Sigmoid colon (tissue), 7 donors: Measurements from ENCODE around the gene CLEC16A. TPM values are rescaled to one million over a fixed set of nuclear protein-coding genes. Genes with fewer than 3 reads are reported as not detected.

Experiments used
- DNase-seq: peaks from one replicate; pipeline ENCODE4 v3.0.0-alpha.2; 2019
- H3K27ac ChIP-seq, 4 donors: fragments of 200-600 bp; sonication (generic); one replicate each; pipeline ENCODE4 v1.5.1; 2016 to 2019; ENCODE audit warnings: mild to moderate bottlenecking in 1 of 4
- H3K27me3 ChIP-seq, 3 donors: fragments of 200-600 bp; sonication (generic); one replicate each; pipeline ENCODE4 v1.5.1; 2019; ENCODE audit warnings: mild to moderate bottlenecking in 1 of 3
- H3K36me3 ChIP-seq, 4 donors: fragments of 200-600 bp; sonication (generic); one replicate each; pipeline ENCODE4 v1.5.1; 2016 to 2019
- H3K4me1 ChIP-seq, 4 donors: fragments of 200-600 bp; sonication (generic); one replicate each; pipeline ENCODE4 v1.5.1; 2017 to 2019
- H3K4me3 ChIP-seq, 4 donors: fragments of 200-600 bp; sonication (generic); one replicate each; pipeline ENCODE4 v1.5.1; 2017 to 2019; ENCODE audit warnings: mild to moderate bottlenecking in 2 of 4, moderate library complexity in 1 of 4
- H3K9me3 ChIP-seq, 4 donors: fragments of 200-600 bp in 3 of 4; sonication (generic) in 3 of 4; one replicate each; pipeline versions ENCODE4 v1.5.1 to v1.6.1; 2013 to 2019
- EP300 ChIP-seq, 4 donors: sonication (generic); formaldehyde crosslinking; IDR thresholded peaks; one replicate each; pipeline ENCODE4 v1.6.1; 2017; ENCODE audit warnings: antibody characterized with exemption in 4 of 4
- POLR2A ChIP-seq, 2 donors: fragments of 450-650 bp; IDR thresholded peaks; one replicate each; pipeline ENCODE4 v1.6.1; 2016; ENCODE audit warnings: antibody characterized with exemption in 2 of 2, mild to moderate bottlenecking in 2 of 2, moderate library complexity in 2 of 2
- POLR2AphosphoS5 ChIP-seq, 4 donors: sonication (generic); formaldehyde crosslinking; IDR thresholded peaks; one replicate each; pipeline ENCODE4 v1.6.1; 2017; ENCODE audit warnings: antibody characterized with exemption in 4 of 4
- WGBS, 2 donors: extraction: QIAGEN DNeasy Blood & Tissue Kit; methylation state at CpG; one replicate each; pipeline ENCODE4 v1.1.7; 2013; 5-methylcytosine and 5-hydroxymethylcytosine counted together
- intact Hi-C: fragments of 100-400 bp; cut with DNase I; formaldehyde crosslinking; loops from one replicate; pipeline ENCODE4 v1.15.1; 2023
- polyA plus RNA-seq, 3 donors: library from polyadenylated mRNA; stranded (reverse); fragments of 200-250 nt; gene quantifications; one replicate each; pipeline ENCODE4 v1.2.3, GENCODE V29; 2013
- total RNA-seq, 4 donors: library from RNA; depleted of rRNA; stranded (reverse); fragments of >200 nt; gene quantifications; one replicate each; pipeline ENCODE4 v1.1.0, GENCODE V29; 2016
- TF ChIP-seq, protein P1 (sequence below), 4 experiments: fragments of 450-650 bp in 3 of 4; fragments of 200-600 bp in 1 of 4; IDR thresholded peaks; one replicate each; pipeline ENCODE4 v1.5.1; 2016 to 2019; ENCODE audit warnings: antibody characterized with exemption in 4 of 4, mild to moderate bottlenecking in 3 of 4, moderate library complexity in 2 of 4
- donor health status: healthy with polysubstance abuse.
- donor health status: Bipolar disorder and iron deficiency.
- donor health status: healthy.

CLEC16A gene
- total and polyA plus RNA-seq, 7 donors = 9.6 to 35.2 (median 24.6) TPM

DNA sequence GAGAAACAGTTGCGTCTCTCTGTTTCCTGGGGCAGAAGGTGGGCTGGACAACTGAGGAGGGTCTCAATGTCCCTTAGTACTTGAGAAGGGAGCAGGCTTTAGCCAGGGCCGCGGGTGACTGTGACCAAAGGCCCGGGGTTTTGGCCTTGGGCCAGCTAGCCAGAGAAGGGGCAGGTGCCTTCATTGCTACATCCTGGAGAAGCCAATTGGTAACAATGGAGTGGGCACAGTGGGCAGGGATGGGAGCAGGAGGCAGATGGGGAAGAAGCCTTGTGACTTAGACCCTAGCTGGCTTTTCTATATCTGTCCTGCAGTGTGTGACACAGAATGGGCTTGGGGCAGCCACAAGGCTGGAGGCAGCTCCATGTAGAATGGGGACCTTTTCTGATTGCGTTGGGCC lies 46.0 kb downstream of the CLEC16A start:
- Histone ChIP-seq H3K4me1 (peaks cover 0 to 9% (median 7%) of the 10 kb centered on the region in 4 donors), H3K36me3 (peaks cover 0 to 43% (median 3%) of the 10 kb centered on the region in 4 donors), H3K4me3 (no peak overlapping the region), H3K27me3 (no peaks in the 10 kb centered on the region), H3K27ac (no peak overlapping the region), H3K9me3 (no peaks in the 10 kb centered on the region)
- 92 to 95% methylated on average over 5 of the region's 5 CpGs for WGBS, 2 donors
- no peak for DNase-seq
- no peak for TF ChIP-seq POLR2AphosphoS5 (IDR thresholded peaks at IDR 0.05)
- no peak for TF ChIP-seq POLR2A (IDR thresholded peaks at IDR 0.05)
- TF ChIP-seq EP300 (IDR thresholded peaks at IDR 0.05) = no peak
- TF ChIP-seq, protein P1, sequence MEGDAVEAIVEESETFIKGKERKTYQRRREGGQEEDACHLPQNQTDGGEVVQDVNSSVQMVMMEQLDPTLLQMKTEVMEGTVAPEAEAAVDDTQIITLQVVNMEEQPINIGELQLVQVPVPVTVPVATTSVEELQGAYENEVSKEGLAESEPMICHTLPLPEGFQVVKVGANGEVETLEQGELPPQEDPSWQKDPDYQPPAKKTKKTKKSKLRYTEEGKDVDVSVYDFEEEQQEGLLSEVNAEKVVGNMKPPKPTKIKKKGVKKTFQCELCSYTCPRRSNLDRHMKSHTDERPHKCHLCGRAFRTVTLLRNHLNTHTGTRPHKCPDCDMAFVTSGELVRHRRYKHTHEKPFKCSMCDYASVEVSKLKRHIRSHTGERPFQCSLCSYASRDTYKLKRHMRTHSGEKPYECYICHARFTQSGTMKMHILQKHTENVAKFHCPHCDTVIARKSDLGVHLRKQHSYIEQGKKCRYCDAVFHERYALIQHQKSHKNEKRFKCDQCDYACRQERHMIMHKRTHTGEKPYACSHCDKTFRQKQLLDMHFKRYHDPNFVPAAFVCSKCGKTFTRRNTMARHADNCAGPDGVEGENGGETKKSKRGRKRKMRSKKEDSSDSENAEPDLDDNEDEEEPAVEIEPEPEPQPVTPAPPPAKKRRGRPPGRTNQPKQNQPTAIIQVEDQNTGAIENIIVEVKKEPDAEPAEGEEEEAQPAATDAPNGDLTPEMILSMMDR (IDR thresholded peaks at IDR 0.05) = no peak
- intact Hi-C loops = no loop called here

DNA sequence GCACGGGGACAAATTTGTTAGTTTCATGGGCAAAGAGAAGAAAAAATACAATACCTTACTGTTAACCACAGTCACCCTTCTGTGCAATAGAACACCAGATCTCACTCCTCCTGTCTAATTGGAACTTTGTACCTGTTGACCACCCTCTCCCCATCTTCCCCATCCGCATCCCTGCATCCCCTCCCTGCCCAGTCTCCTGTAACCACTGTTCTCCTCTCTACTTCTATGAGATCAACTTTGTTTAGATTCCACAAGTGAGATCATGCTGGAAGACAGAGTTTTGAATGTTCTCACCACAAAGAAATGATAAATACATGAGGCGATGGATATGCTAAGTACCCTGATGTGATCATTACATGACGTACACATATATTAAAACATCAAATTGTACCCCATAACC lies 47.7 kb downstream of the CLEC16A start:
- no peak for TF ChIP-seq POLR2A (IDR thresholded peaks at IDR 0.05)
- H3K9me3 ChIP-seq = no peaks in the 10 kb centered on the region
- H3K36me3 ChIP-seq = peaks cover 0 to 44% (median 3%) of the 10 kb centered on the region in 4 donors
- no peak overlapping the region for H3K4me3 ChIP-seq
- WGBS, 2 donors = 81 to 92% methylated on average over 4 of the region's 4 CpGs
- intact Hi-C loops = no loop called here
- H3K4me1 ChIP-seq = peaks cover 0 to 9% (median 7%) of the 10 kb centered on the region in 4 donors
- peak overlapping the region in 2 of 4 donors; percentile 30 to 49 for H3K27ac ChIP-seq
- no peaks in the 10 kb centered on the region for H3K27me3 ChIP-seq
- DNase-seq = no peak

DNA sequence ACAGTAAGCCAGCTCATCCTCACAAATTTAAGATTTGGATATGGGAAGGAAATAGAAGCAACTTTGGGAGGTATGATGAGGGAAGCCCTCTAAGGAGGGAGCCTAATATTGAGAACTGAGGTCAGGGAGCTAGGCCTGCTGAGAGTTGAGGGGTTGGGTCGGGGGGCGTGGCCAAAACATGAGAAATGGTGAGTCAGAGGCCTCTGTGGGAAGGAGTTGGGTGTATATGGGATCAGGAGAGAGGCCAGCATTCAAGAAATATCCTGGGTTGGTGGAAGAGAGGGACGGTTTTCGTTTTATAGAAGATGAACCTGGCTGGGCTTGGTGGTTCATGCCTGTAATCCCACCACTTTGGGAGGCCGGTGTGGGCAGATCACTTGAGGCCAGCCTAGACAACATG lies 48.4 kb downstream of the CLEC16A start:
- Histone ChIP-seq H3K9me3 (no peaks in the 10 kb centered on the region), H3K4me3 (no peak overlapping the region), H3K4me1 (peaks cover 0 to 9% (median 7%) of the 10 kb centered on the region in 4 donors), H3K36me3 (peaks cover 0 to 40% (median 3%) of the 10 kb centered on the region in 4 donors), H3K27me3 (no peaks in the 10 kb centered on the region), H3K27ac (peak overlapping the region in 1 of 4 donors; percentile 49)
- 84 to 92% methylated on average over 5 of the region's 5 CpGs for WGBS, 2 donors
- TF ChIP-seq POLR2A (IDR thresholded peaks at IDR 0.05) = no peak
- intact Hi-C loops = no loop called here
- no peak for DNase-seq

DNA sequence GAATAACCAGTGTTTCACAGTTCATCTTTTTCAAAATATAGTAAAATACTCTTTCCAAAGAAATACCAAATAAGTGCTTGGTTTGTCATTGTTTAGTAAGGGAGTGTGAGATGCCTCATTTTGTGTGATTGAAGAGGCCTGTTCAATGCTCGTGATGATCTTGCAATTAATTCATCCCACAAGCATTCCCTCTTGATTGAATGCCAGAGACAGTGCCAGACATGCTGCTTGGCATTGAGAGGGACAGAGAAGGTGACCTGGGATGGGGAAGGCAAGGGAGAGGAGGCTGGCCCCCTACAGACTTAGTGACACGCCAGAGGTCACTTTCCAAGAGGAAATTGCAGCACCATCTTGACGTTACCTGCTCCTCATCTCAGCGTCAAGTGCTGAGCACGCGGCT lies 49.3 kb downstream of the CLEC16A start:
- intact Hi-C loops = no loop called here
- peaks cover 0 to 31% (median 3%) of the 10 kb centered on the region in 4 donors for H3K36me3 ChIP-seq
- no peaks in the 10 kb centered on the region for H3K9me3 ChIP-seq
- WGBS, 2 donors = 95% methylated on average over 6 of the region's 6 CpGs
- DNase-seq = peak; percentile 14
- no peak overlapping the region for H3K4me3 ChIP-seq
- no peak overlapping the region for H3K27ac ChIP-seq
- no peak for TF ChIP-seq POLR2AphosphoS5 (IDR thresholded peaks at IDR 0.05)
- TF ChIP-seq EP300 (IDR thresholded peaks at IDR 0.05) = no peak
- TF ChIP-seq, protein P1 (IDR thresholded peaks at IDR 0.05) = no peak
- no peak for TF ChIP-seq POLR2A (IDR thresholded peaks at IDR 0.05)
- peaks cover 0 to 9% (median 7%) of the 10 kb centered on the region in 4 donors for H3K4me1 ChIP-seq
- no peaks in the 10 kb centered on the region for H3K27me3 ChIP-seq

DNA sequence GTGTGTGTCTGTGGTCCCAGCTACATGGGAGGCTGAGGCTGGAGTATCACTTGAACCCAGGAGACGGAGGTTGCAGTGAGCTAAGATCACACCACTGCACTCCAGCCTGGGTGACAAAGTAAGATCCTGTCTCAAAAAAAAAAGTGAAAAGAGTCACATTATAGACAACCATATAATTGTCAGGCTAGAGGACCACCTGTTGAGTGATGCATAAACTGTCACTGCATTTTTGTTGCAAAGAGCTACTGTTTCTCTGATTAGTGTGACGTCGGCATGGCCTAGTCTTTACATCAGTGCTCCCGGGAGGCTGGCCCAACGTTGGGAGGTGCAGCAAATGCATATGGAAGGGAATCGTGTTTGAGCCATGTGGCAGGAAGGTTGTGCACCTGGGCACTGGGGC lies 50.2 kb downstream of the CLEC16A start:
- Histone ChIP-seq H3K9me3 (no peaks in the 10 kb centered on the region), H3K4me1 (peaks cover 0 to 9% (median 7%) of the 10 kb centered on the region in 4 donors), H3K27me3 (no peaks in the 10 kb centered on the region), H3K27ac (no peak overlapping the region), H3K4me3 (no peak overlapping the region), H3K36me3 (peaks cover 0 to 23% (median 3%) of the 10 kb centered on the region in 4 donors)
- TF ChIP-seq, protein P1 (IDR thresholded peaks at IDR 0.05) = no peak
- no peak for TF ChIP-seq POLR2A (IDR thresholded peaks at IDR 0.05)
- TF ChIP-seq POLR2AphosphoS5 (IDR thresholded peaks at IDR 0.05) = no peak
- no peak for TF ChIP-seq EP300 (IDR thresholded peaks at IDR 0.05)
- 95 to 96% methylated on average over 6 of the region's 6 CpGs for WGBS, 2 donors
- DNase-seq = no peak
- intact Hi-C loops = no loop called here

DNA sequence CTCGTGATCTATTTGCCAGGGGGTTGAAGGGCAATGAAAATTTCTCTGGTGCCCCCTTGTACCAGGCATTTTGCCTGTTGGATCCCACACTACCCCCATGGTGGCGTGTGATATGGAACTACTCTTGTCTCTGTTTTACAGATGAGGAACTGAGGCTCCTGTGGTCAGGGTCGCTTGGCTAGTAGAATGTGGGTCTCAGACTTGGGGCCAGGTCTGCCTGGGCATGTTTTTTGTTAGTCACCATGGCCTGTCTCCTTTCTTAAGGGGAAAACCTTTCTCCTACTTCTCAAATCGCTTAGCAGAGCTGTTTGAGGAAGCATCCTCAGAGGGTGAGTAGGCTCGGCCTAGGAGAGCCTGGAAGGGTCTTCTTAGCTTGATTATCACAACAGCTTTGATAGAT lies 51.2 kb downstream of the CLEC16A start:
- Histone ChIP-seq H3K36me3 (peaks cover 0 to 22% (median 3%) of the 10 kb centered on the region in 4 donors), H3K9me3 (no peaks in the 10 kb centered on the region), H3K4me3 (no peak overlapping the region), H3K4me1 (peaks cover 0 to 9% (median 7%) of the 10 kb centered on the region in 4 donors), H3K27me3 (no peaks in the 10 kb centered on the region), H3K27ac (no peak overlapping the region)
- intact Hi-C loops = no loop called here
- no peak for DNase-seq
- TF ChIP-seq POLR2AphosphoS5 (IDR thresholded peaks at IDR 0.05) = no peak
- no peak for TF ChIP-seq POLR2A (IDR thresholded peaks at IDR 0.05)
- TF ChIP-seq EP300 (IDR thresholded peaks at IDR 0.05) = no peak
- TF ChIP-seq, protein P1 (IDR thresholded peaks at IDR 0.05) = no peak
- 85 to 90% methylated on average over 5 of the region's 5 CpGs for WGBS, 2 donors
